GM19043 (cell line): ENCODE measurements around the gene FYN.
"Not testable (repeated sequence)": the region's sequence is repeated elsewhere in the genome, so short reads cannot be mapped to it uniquely, and the experiment has no call there.

Source experiments
- ATAC-seq: cut with Tn5 transposase; IDR thresholded peaks from one replicate; pipeline ENCODE4 v1.9.1; 2021; ENCODE audit warnings: low read depth; ENCODE audit not compliant: unreplicated experiment

Gene FYN

GRCh38 chr6:111795558-111795957, 77.7 kb downstream of the FYN start:
- no peak for ATAC-seq

GRCh38 chr6:111794727-111795452, 78.4 kb downstream of the FYN start:
- ATAC-seq, result no peak

GRCh38 chr6:111794300-111794699, 79.0 kb downstream of the FYN start:
- no peak for ATAC-seq

GRCh38 chr6:111793711-111794111, 79.5 kb downstream of the FYN start:
- no peak for ATAC-seq

DNA sequence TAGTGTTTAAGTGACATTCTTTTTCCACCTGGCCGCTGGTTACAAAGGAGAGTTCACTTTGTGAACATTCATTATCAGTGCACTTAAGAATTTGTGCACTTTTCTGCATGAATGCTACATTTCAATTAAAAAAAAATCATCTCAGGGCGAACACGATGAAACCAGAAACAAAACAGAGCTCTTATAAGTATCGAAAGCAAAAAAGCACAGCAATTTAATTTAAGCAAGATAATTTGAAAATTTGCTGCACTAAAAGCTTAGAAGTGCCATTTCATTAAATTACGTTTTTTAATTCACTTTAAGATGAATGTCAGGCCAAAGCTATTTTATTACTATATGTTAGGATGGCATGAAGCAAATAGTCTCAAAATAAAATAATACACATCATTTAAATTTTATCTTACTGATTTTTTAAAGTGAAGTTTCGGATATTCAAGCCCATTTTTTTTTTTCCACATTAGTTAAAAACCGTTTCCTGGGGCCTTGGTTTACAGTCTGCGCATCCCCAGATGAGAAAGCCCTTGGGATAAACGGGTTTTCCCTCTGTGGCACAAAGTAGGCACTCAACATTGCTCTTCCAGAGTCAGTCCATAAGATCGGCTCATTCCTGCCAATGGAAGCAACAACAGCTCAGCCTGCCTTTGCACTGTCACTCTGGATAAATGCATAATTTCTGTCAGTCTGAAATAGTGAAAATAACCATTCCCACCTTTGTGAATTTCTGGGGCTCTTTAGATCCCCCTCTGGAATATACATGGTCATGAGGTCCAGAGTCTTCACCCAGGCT, 80.1 kb downstream of the FYN start:
- ATAC-seq, result no peak

GRCh38 chr6:111792241-111792640, 81.0 kb downstream of the FYN start:
- ATAC-seq, result no peak

GRCh38 chr6:111791415-111791814, 81.8 kb downstream of the FYN start:
- ATAC-seq, result no peak

DNA sequence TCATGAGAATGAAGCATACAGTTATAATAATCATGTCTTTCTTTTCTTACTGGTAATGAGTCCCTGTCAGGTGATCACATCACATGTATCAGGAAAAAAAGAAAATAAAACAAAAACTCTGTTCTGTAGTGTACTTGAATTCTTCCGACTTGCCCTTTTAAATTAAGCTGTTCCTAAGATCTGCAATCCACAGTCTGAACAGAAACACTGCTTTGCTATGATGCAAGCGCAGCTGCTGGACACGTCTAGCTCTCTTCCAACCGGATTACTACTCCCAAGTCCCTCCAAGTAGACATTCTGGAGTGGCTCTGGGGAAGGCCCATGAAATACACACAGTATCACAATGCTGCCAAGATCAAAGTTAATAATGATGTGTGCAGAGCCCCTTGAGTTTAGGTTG, 83.7 kb downstream of the FYN start:
- ATAC-seq, result no peak

DNA sequence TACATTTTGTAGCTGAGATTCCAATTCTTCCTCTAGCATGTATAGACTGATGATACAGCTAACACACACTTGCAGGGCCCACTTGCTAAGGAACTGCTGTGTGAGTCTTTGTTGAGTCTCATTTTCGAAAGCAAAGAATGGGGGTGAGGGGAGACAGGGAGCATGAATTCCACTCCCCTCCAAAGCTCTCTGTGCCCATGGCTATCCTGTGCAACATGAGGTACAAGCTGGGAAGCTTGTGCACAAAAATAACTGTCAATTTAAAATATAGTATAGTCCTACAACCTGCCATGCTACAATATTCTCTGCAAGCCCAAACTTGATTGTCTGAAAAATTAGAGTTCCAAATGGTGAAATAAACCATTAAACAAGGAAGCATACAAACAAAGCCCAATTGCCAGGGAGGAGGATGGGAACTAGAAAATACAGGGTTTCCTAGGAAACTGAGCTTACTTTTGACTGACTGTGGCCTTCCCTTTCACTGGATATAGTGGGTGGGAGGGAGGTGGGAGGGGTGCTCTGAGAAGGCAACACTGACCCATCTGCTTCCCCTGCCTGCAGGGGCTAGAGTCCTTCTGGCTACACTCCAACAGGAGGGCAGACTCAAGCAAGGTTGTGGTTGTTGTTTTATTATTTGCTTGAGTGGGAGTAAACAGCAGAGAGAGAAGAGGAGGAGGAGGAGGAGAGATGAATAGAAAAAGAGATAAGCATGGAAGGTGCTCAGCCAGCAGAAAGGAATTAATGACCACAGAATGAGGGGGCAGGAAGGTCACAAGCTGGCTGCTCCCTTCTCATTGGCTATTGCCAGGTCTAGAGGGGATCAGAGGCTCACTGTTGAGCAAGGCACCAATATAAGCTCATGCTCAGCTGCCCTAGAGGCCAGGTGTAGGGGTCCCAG, 84.6 kb downstream of the FYN start:
- no peak for ATAC-seq

- not testable (repeated sequence) for ATAC-seq
Measured at GRCh38 chr6:111786151-111786550, 87.1 kb downstream of the FYN start.

GRCh38 chr6:111784433-111784832, 88.8 kb downstream of the FYN start:
- no peak for ATAC-seq

DNA sequence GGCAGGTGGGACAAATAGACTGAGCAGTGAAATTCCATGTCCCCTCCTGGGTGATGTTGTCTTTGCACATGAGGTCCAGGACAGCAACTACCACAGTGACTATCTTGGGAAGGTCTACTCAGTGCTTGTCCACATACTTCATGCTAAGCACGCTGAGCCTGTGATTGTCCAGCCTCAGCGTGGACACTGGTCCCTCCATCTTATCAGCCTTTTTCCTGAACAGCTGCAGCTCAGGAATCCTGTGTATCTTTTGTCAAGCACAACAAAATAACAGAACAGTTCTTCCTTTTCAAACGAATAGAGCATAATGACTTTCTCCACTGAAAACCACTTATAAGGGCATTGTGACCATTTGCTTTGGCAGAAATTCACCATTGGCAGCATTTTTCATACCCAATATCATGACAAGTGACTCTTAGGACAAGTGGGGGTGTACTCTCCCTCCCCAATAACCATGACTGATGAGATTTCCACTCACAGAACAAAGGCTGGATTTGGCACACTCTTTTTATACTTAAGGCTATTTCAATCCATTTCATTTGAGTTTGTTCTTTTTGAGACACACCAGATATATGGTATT, 90.3 kb downstream of the FYN start:
- no peak for ATAC-seq

DNA sequence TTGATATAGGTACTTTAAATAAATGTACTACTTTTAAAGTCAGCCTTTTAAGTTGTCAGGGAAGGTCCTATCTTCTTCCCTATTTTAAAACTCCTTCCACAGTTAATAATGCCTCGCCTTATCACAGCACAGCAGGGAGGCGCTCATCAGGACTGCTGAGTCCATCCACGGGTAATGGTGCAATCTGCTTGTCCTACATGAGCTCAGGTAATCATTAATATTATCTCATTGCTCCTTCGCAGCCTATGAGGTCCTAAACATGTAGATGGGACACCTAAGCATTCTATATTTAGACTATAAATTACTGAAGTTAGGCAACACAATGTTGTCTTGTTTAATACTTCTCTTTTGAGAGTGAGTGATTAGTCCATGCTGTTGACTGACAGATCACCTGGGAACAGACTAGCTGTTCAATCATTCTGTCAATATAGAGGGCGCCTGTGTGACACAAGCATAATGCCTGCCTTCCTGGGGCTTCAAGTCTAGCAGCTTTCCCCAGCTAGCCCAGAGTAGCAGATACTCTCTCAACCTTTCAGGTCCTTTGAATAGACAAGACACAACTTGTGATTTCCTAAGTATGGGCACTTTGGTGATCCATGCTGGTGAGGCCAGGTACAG, 91.0 kb downstream of the FYN start:
- ATAC-seq, result no peak

DNA sequence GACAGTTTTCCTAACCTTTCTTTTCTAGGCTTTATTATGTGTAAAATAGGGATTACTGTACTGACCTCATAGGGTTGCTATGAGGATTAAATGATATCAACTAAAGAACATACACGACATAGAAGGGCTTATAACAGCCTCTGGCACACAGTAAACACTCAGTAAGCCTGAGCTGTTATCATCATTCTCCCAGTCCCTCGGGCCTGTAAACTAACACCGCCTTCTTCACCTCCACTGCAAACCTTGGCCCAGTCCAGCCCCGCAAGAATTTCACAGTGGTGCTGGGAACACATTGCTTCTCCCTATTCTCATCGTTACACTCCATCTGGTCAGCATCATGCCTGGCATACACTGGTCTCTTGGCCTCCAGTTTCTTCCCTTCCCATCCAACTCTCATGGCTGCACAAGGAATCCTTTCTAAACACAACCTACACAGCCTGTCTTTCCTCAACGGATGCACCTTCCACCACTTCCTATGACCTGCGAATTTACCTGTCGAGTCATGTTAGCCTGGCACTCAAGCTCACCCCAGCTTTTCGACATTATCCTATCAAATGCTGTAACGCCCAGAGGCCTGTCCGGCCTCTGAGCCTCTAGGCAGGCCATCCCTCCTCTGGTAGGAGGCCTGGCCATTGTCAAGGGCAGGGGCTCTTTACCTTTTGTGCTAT, 92.1 kb downstream of the FYN start:
- ATAC-seq, result no peak

DNA sequence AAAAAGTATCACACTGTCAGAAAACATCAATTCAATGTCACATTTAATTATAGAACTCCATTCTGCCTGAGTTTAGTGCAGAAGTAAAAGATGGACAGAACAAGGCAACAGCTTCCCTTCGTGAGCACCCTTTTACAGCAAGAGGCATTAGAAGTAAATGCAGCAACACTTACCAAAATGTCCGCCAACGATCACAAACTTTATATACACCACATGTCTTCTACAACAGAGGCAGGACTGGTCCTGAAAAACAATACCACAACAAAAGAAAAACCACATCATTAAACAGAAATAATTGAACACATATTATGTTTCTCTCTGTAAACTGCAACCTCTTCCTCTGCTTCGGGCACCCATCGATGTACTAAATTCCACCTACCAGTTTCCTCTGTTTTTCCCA, 92.9 kb downstream of the FYN start:
- no peak for ATAC-seq

DNA sequence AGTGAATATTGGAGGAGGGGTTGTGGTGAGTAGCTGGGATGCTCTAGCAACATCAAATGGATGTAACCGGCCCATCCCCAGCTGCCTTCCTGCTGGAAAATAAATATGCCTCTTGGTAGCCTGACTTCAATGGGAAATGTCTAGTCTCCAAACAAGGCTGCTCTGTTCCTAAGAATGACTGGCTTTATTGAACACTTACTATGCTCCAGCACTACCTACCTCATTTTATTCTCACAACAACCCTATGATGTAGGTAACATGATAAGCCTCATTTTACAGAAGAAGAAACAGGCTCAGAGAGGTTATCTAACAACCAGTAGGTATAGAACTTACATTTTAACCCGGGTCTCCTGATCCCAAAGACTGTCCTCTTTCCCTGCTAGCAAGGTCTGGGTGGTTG, 93.6 kb downstream of the FYN start:
- ATAC-seq, result no peak

GRCh38 chr6:111779031-111779430, 94.2 kb downstream of the FYN start:
- no peak for ATAC-seq

- no peak for ATAC-seq
Measured at GRCh38 chr6:111777357-111777756, 95.9 kb downstream of the FYN start.

DNA sequence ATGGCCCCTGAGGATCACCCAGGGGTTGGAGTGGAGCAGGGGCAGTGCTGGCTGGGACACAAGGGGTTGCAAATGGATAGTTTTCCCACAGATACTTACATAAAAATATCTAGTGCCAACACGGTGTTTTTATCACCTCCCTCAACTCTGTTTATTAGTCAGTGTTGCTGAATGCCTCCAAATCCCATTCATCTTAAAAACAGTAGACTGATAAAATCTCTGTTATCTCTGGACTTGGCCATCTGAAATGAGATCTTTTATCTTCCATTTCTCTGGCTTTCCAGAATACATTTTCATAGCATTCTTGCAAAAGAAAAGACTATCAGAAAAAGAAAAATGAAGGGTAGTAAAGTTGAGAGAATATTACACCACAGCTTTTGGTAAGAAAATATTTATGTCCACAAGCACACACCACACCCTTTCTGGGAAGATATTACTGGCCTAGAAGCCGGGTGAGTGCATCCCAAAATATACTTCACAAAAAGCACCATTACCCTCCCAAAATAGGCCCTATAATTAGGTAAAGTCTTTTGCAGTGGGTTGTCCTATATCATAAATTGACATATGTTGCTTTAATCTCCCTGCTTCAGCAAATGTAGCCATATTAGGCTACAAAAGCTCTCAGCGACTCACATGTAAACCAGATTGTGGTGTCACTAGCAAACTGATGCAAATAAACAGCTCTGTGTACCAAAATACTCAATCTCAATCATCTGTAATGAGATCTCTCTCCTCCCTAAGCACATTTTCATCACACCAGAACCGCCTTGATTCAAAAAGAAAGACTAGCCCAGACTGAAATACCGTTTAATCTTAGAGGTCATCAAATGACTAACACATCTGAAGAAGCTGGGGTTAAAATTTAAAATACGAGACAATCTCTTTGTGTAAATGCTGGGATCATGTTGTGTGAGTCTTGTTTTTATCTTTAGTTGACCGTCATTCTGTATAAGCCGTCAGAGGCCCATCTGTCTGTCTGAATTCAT, 96.7 kb downstream of the FYN start:
- no peak for ATAC-seq
